Neuronal stem cell (in vitro differentiated cells): ENCODE data around the gene PFKFB3.

Experiments
- DNase-seq: peaks from one replicate; pipeline ENCODE4 v3.0.0-alpha.2; 2013; ENCODE audit warnings: low spot score
- H2AFZ ChIP-seq: one replicate; pipeline ENCODE4 v1.6.1; 2013; ENCODE audit warnings: mild to moderate bottlenecking, low read length, inconsistent platforms
- H2AK5ac ChIP-seq: 2 replicates; pipeline ENCODE4 v1.6.1; 2013; ENCODE audit warnings: low read depth, mild to moderate bottlenecking, inconsistent platforms, low read length, moderate library complexity, mixed read lengths
- H2BK120ac ChIP-seq: 2 replicates; pipeline ENCODE4 v1.6.1; 2013; ENCODE audit warnings: low read depth, mild to moderate bottlenecking, inconsistent platforms, low read length, moderate library complexity, mixed read lengths
- H2BK12ac ChIP-seq: one replicate; pipeline ENCODE4 v1.6.1; 2013; ENCODE audit warnings: low read length, inconsistent platforms
- H2BK15ac ChIP-seq: 2 replicates; pipeline ENCODE4 v1.6.1; 2013; ENCODE audit warnings: mild to moderate bottlenecking, low read length, inconsistent platforms, mixed read lengths
- H2BK5ac ChIP-seq: one replicate; pipeline ENCODE4 v1.6.1; 2013; ENCODE audit warnings: inconsistent platforms, mild to moderate bottlenecking, low read length, moderate library complexity
- H3K14ac ChIP-seq: one replicate; pipeline ENCODE4 v1.6.1; 2013; ENCODE audit warnings: low read length, inconsistent platforms
- H3K18ac ChIP-seq: 2 replicates; pipeline ENCODE4 v1.6.1; 2013; ENCODE audit warnings: low read length, inconsistent platforms
- H3K23ac ChIP-seq: 2 replicates; pipeline ENCODE4 v1.6.1; 2013; ENCODE audit warnings: low read depth, mild to moderate bottlenecking, mixed read lengths, low read length, inconsistent platforms; ENCODE audit not compliant: poor library complexity
- H3K27ac ChIP-seq: replicated peaks from 3 replicates; pipeline ENCODE4 v1.5.1; 2013; ENCODE audit warnings: low read length, inconsistent platforms
- H3K27me3 ChIP-seq, 3 experiments: 2 replicates each; pipeline ENCODE4 v1.6.1; 2013; ENCODE audit warnings: low read length in 3 of 3, mild to moderate bottlenecking in 2 of 3, inconsistent platforms in 1 of 3, low read depth in 1 of 3, mixed read lengths in 1 of 3, moderate library complexity in 1 of 3; ENCODE audit not compliant: control insufficient read depth in 3 of 3, insufficient read depth in 3 of 3
- H3K36me3 ChIP-seq, 2 donors: replicated peaks in 1 of 2; 2 replicates each; pipeline ENCODE4 v1.6.1; 2013; ENCODE audit warnings: low read length in 2 of 2; ENCODE audit not compliant: control insufficient read depth in 2 of 2, insufficient read depth in 2 of 2
- H3K4ac ChIP-seq: 2 replicates; pipeline ENCODE4 v1.6.1; 2013; ENCODE audit warnings: inconsistent platforms, mild to moderate bottlenecking, low read length, moderate library complexity
- H3K4me1 ChIP-seq, 2 donors: 1 replicate in 1 of 2; 2 replicates in 1 of 2; pipeline ENCODE4 v1.6.1; 2013; ENCODE audit warnings: low read length in 2 of 2, low read depth in 1 of 2; ENCODE audit not compliant: control insufficient read depth in 2 of 2, insufficient read depth in 1 of 2
- H3K4me2 ChIP-seq: one replicate; pipeline ENCODE4 v1.6.1; 2013; ENCODE audit warnings: mild to moderate bottlenecking, low read length, inconsistent platforms; ENCODE audit not compliant: insufficient read depth, poor library complexity, severe bottlenecking
- H3K4me3 ChIP-seq, 2 donors: 2 replicates each; pipeline ENCODE4 v1.5.1; 2013; ENCODE audit warnings: low read length in 2 of 2, mild to moderate bottlenecking in 2 of 2, inconsistent platforms in 1 of 2, moderate library complexity in 1 of 2
- H3K79me1 ChIP-seq: one replicate; pipeline ENCODE4 v1.6.1; 2013; ENCODE audit warnings: low read depth, mild to moderate bottlenecking, inconsistent platforms, low read length, moderate library complexity
- H3K9ac ChIP-seq: one replicate; pipeline ENCODE4 v1.6.1; 2013; ENCODE audit warnings: mild to moderate bottlenecking, low read depth, low read length, inconsistent platforms; ENCODE audit not compliant: poor library complexity
- H3K9me3 ChIP-seq, 2 donors: replicated peaks in 1 of 2; 2 replicates each; pipeline versions ENCODE3 to v1.6.1; 2013; ENCODE audit warnings: low read length in 2 of 2, mild to moderate bottlenecking in 2 of 2, inconsistent platforms in 1 of 2, low read depth in 1 of 2, mixed read lengths in 1 of 2, moderate library complexity in 1 of 2; ENCODE audit not compliant: control insufficient read depth in 2 of 2, insufficient read depth in 1 of 2
- H4K8ac ChIP-seq: one replicate; pipeline ENCODE4 v1.6.1; 2013; ENCODE audit warnings: low read depth, mild to moderate bottlenecking, inconsistent platforms, low read length, moderate library complexity
- H4K91ac ChIP-seq: one replicate; pipeline ENCODE4 v1.6.1; 2013; ENCODE audit warnings: low read length, low read depth, mild to moderate bottlenecking, inconsistent platforms; ENCODE audit not compliant: poor library complexity
- WGBS, 2 donors: extraction: QIAGEN DNeasy Blood & Tissue Kit; methylation state at CpG; one replicate each; pipeline ENCODE4 v1.1.7; 2013; ENCODE audit warnings: missing lambda C conversion rate in 2 of 2, mixed read lengths in 1 of 2; ENCODE audit not compliant: insufficient read length in 2 of 2, insufficient replicate concordance in 1 of 2; ENCODE audit errors: extremely low coverage in 2 of 2; 5-methylcytosine and 5-hydroxymethylcytosine counted together

PFKFB3 gene

GRCh38 chr10:6299743-6300105 is 97.0 kb downstream of the PFKFB3 start:
- Histone ChIP-seq H2BK15ac (no peak overlapping the region), H3K14ac (no peak overlapping the region), H3K4ac (no peak overlapping the region), H2BK12ac (no peak overlapping the region), H4K8ac (no peak overlapping the region), H3K18ac (no peak overlapping the region), H3K23ac (no peak overlapping the region), H3K27me3 (no peaks in the 10 kb centered on the region), H3K4me2 (no peak overlapping the region), H3K4me3 (no peak overlapping the region), H3K27ac (no peak overlapping the region), H3K36me3 (no peaks in the 10 kb centered on the region), H2AFZ (no peak overlapping the region), H3K4me1 (peaks cover 12 to 20% of the 10 kb centered on the region in 2 donors), H2BK120ac (no peak overlapping the region), H3K79me1 (no peaks in the 10 kb centered on the region), H2BK5ac (no peak overlapping the region), H4K91ac (no peak overlapping the region), H2AK5ac (no peak overlapping the region), H3K9ac (no peak overlapping the region), H3K9me3 (peaks cover 0 to 3% of the 10 kb centered on the region in 2 donors)
- no CpG with 5 or more reads among the region's 2 CpGs for WGBS, 2 donors
- DNase-seq, result no peak

- Histone ChIP-seq H3K36me3 (no peaks in the 10 kb centered on the region), H2BK15ac (no peak overlapping the region), H3K4me3 (no peak overlapping the region), H3K27me3 (no peaks in the 10 kb centered on the region), H3K4ac (no peak overlapping the region), H2BK12ac (no peak overlapping the region), H4K91ac (no peak overlapping the region), H4K8ac (no peak overlapping the region), H2AFZ (peak overlapping the region; percentile 26), H3K9ac (no peak overlapping the region), H3K9me3 (peaks cover 0 to 3% of the 10 kb centered on the region in 2 donors), H2AK5ac (no peak overlapping the region), H3K27ac (no peak overlapping the region), H3K18ac (no peak overlapping the region), H3K14ac (no peak overlapping the region), H3K23ac (no peak overlapping the region), H3K4me2 (no peak overlapping the region), H2BK5ac (no peak overlapping the region), H3K4me1 (peaks cover 12 to 20% of the 10 kb centered on the region in 2 donors), H3K79me1 (no peaks in the 10 kb centered on the region), H2BK120ac (no peak overlapping the region)
- no peak for DNase-seq
- no CpG with 5 or more reads among the region's 14 CpGs for whole genome bisulfite sequencing, 2 donors
Observed at GRCh38 chr10:6300106-6300783, 97.5 kb downstream of the PFKFB3 start.

GRCh38 chr10:6300784-6301460 is 98.2 kb downstream of the PFKFB3 start:
- Histone ChIP-seq H2BK120ac (no peak overlapping the region), H2BK15ac (no peak overlapping the region), H3K4me1 (peaks cover 12 to 19% of the 10 kb centered on the region in 2 donors), H2AK5ac (no peak overlapping the region), H2AFZ (peak overlapping the region; percentile 26), H3K9ac (no peak overlapping the region), H4K8ac (no peak overlapping the region), H2BK5ac (no peak overlapping the region), H3K14ac (peak overlapping the region; percentile 23), H3K36me3 (no peaks in the 10 kb centered on the region), H3K23ac (no peak overlapping the region), H3K9me3 (peaks cover 0 to 3% of the 10 kb centered on the region in 2 donors), H3K79me1 (no peaks in the 10 kb centered on the region), H4K91ac (no peak overlapping the region), H3K4me3 (no peak overlapping the region), H2BK12ac (no peak overlapping the region), H3K4me2 (no peak overlapping the region), H3K4ac (no peak overlapping the region), H3K18ac (no peak overlapping the region), H3K27ac (no peak overlapping the region), H3K27me3 (no peaks in the 10 kb centered on the region)
- WGBS, 2 donors, result no CpG with 5 or more reads among the region's 5 CpGs
- no peak for DNase-seq

GRCh38 chr10:6301488-6302075 is 98.8 kb downstream of the PFKFB3 start:
- Histone ChIP-seq H2AK5ac (no peak overlapping the region), H3K4me1 (peaks cover 12 to 15% of the 10 kb centered on the region in 2 donors), H3K9me3 (peaks cover 0 to 5% of the 10 kb centered on the region in 2 donors), H3K36me3 (no peaks in the 10 kb centered on the region), H3K4me3 (no peak overlapping the region), H3K4me2 (no peak overlapping the region), H3K18ac (no peak overlapping the region), H2AFZ (no peak overlapping the region), H3K27me3 (no peaks in the 10 kb centered on the region), H3K23ac (no peak overlapping the region), H4K91ac (no peak overlapping the region), H3K79me1 (no peaks in the 10 kb centered on the region), H3K14ac (no peak overlapping the region), H3K27ac (no peak overlapping the region), H2BK15ac (no peak overlapping the region), H3K9ac (no peak overlapping the region), H3K4ac (no peak overlapping the region), H2BK5ac (no peak overlapping the region), H4K8ac (no peak overlapping the region), H2BK12ac (no peak overlapping the region), H2BK120ac (no peak overlapping the region)
- no CpG with 5 or more reads among the region's 7 CpGs for WGBS, 2 donors
- DNase-seq, result no peak
